Measurements from ENCODE around the gene RAP1GDS1. TPM values are rescaled to one million over a fixed set of nuclear protein-coding genes. Genes with fewer than 3 reads are reported as not detected.

RAP1GDS1 gene
- total RNA-seq, 1 donor from 2014 or later, result 64.5 TPM

- H3K9me3 ChIP-seq (ENCODE audit: insufficient read depth, low read depth, low read length), result no peaks in the 10 kb centered on the region
- no peak for DNase-seq (ENCODE audit: low read depth)
- no peak overlapping the region for H2AFZ ChIP-seq (ENCODE audit: low read depth, low read length)
- TF ChIP-seq EZH2 (IDR thresholded peaks at IDR 0.05; ENCODE audit: insufficient read depth, low read length), result no peak
- TF ChIP-seq CTCF (IDR thresholded peaks at IDR 0.05; ENCODE audit: insufficient read depth, low read depth, low read length), result no peak
- peaks cover 2% of the 10 kb centered on the region for H3K9me3 Mint-ChIP-seq (ENCODE audit: unreplicated experiment)
- no peaks in the 10 kb centered on the region for H3K27me3 ChIP-seq (ENCODE audit: insufficient read depth, low read length)
- H3K27ac ChIP-seq (ENCODE audit: low read depth, low read length), result no peak overlapping the region
- H3K4me2 ChIP-seq (ENCODE audit: low read length), result no peak overlapping the region
- no peak overlapping the region for H3K27ac Mint-ChIP-seq (ENCODE audit: unreplicated experiment)
- H3K4me1 ChIP-seq (ENCODE audit: insufficient read depth, low read length), result no peaks in the 10 kb centered on the region
- no peaks in the 10 kb centered on the region for H3K27me3 Mint-ChIP-seq (ENCODE audit: low read depth, unreplicated experiment)
- H4K20me1 ChIP-seq (ENCODE audit: insufficient read depth, low read length), result peaks cover 4% of the 10 kb centered on the region
- no peak for FAIRE-seq
- H3K36me3 ChIP-seq (ENCODE audit: insufficient read depth, low read length), result no peaks in the 10 kb centered on the region
- H3K4me3 Mint-ChIP-seq (ENCODE audit: unreplicated experiment), result no peak overlapping the region
- H3K36me3 Mint-ChIP-seq (ENCODE audit: low read depth, unreplicated experiment), result peaks cover 9% of the 10 kb centered on the region
- H3K4me3 ChIP-seq (ENCODE audit: insufficient read depth, low read depth, low read length), result no peak overlapping the region
- H3K79me2 ChIP-seq (ENCODE audit: insufficient read depth, low read length), result peaks cover 14% of the 10 kb centered on the region
- H3K4me1 Mint-ChIP-seq (ENCODE audit: low read depth, unreplicated experiment), result peaks cover 5% of the 10 kb centered on the region
- no peak overlapping the region for H3K9ac ChIP-seq (ENCODE audit: low read length)
These were observed 73.3 kb downstream of the RAP1GDS1 start for GRCh38 chr4:98334461-98334860.

- no peaks in the 10 kb centered on the region for H3K9me3 Mint-ChIP-seq (ENCODE audit: unreplicated experiment)
- H3K9ac ChIP-seq (ENCODE audit: low read length), result no peak overlapping the region
- no peaks in the 10 kb centered on the region for H3K36me3 ChIP-seq (ENCODE audit: insufficient read depth, low read length)
- H3K27me3 Mint-ChIP-seq (ENCODE audit: low read depth, unreplicated experiment), result no peaks in the 10 kb centered on the region
- FAIRE-seq (no peak), DNase-seq (ENCODE audit: low read depth) (no peak)
- H3K27me3 ChIP-seq (ENCODE audit: insufficient read depth, low read length), result no peaks in the 10 kb centered on the region
- no peak overlapping the region for H2AFZ ChIP-seq (ENCODE audit: low read depth, low read length)
- H3K4me2 ChIP-seq (ENCODE audit: low read length), result no peak overlapping the region
- TF ChIP-seq CTCF (IDR thresholded peaks at IDR 0.05; ENCODE audit: insufficient read depth, low read depth, low read length) (no peak), EZH2 (IDR thresholded peaks at IDR 0.05; ENCODE audit: insufficient read depth, low read length) (no peak)
- H3K4me3 ChIP-seq (ENCODE audit: insufficient read depth, low read depth, low read length), result no peak overlapping the region
- H3K4me3 Mint-ChIP-seq (ENCODE audit: unreplicated experiment), result no peak overlapping the region
- H3K36me3 Mint-ChIP-seq (ENCODE audit: low read depth, unreplicated experiment), result peaks cover 3% of the 10 kb centered on the region
- no peak overlapping the region for H3K27ac ChIP-seq (ENCODE audit: low read depth, low read length)
- no peak overlapping the region for H3K27ac Mint-ChIP-seq (ENCODE audit: unreplicated experiment)
- peaks cover 4% of the 10 kb centered on the region for H4K20me1 ChIP-seq (ENCODE audit: insufficient read depth, low read length)
- peaks cover 30% of the 10 kb centered on the region for H3K79me2 ChIP-seq (ENCODE audit: insufficient read depth, low read length)
- peaks cover 4% of the 10 kb centered on the region for H3K4me1 ChIP-seq (ENCODE audit: insufficient read depth, low read length)
- no peaks in the 10 kb centered on the region for H3K9me3 ChIP-seq (ENCODE audit: insufficient read depth, low read depth, low read length)
- peaks cover 8% of the 10 kb centered on the region for H3K4me1 Mint-ChIP-seq (ENCODE audit: low read depth, unreplicated experiment)
These were observed 77.7 kb downstream of the RAP1GDS1 start for GRCh38 chr4:98338761-98339438.

GRCh38 chr4:98341309-98341708, 80.1 kb downstream of the RAP1GDS1 start:
- peak; percentile 64 for FAIRE-seq
- H3K27ac Mint-ChIP-seq (ENCODE audit: unreplicated experiment), result no peak overlapping the region

More at GRCh38 chr4:98341309-98341708, 80.1 kb downstream of the RAP1GDS1 start:
- TF ChIP-seq CTCF (IDR thresholded peaks at IDR 0.05; ENCODE audit: insufficient read depth, low read depth, low read length), result no peak
- TF ChIP-seq EZH2 (IDR thresholded peaks at IDR 0.05; ENCODE audit: insufficient read depth, low read length), result no peak
- no peaks in the 10 kb centered on the region for H3K27me3 ChIP-seq (ENCODE audit: insufficient read depth, low read length)
- no peaks in the 10 kb centered on the region for H4K20me1 ChIP-seq (ENCODE audit: insufficient read depth, low read length)
- peaks cover 38% of the 10 kb centered on the region for H3K79me2 ChIP-seq (ENCODE audit: insufficient read depth, low read length)
- Mint-ChIP-seq H3K36me3 (ENCODE audit: low read depth, unreplicated experiment) (peaks cover 3% of the 10 kb centered on the region), H3K9me3 (ENCODE audit: unreplicated experiment) (no peaks in the 10 kb centered on the region), H3K27me3 (ENCODE audit: low read depth, unreplicated experiment) (no peaks in the 10 kb centered on the region), H3K4me3 (ENCODE audit: unreplicated experiment) (no peak overlapping the region), H3K4me1 (ENCODE audit: low read depth, unreplicated experiment) (peaks cover 8% of the 10 kb centered on the region)
- no peak overlapping the region for H3K4me3 ChIP-seq (ENCODE audit: insufficient read depth, low read depth, low read length)
- no peak overlapping the region for H3K9ac ChIP-seq (ENCODE audit: low read length)
- H3K27ac ChIP-seq (ENCODE audit: low read depth, low read length), result no peak overlapping the region
- peak; percentile 72 for DNase-seq (ENCODE audit: low read depth)
- H3K4me1 ChIP-seq (ENCODE audit: insufficient read depth, low read length), result peaks cover 4% of the 10 kb centered on the region
- no peak overlapping the region for H2AFZ ChIP-seq (ENCODE audit: low read depth, low read length)
- no peaks in the 10 kb centered on the region for H3K36me3 ChIP-seq (ENCODE audit: insufficient read depth, low read length)
- peak overlapping the region; percentile 39 for H3K4me2 ChIP-seq (ENCODE audit: low read length)
- H3K9me3 ChIP-seq (ENCODE audit: insufficient read depth, low read depth, low read length), result no peaks in the 10 kb centered on the region

Data from astrocyte (in vitro differentiated cells and primary cell).